GM21526 (cell line): ENCODE measurements around the gene PANK2.
"Not testable (repeated sequence)": the region's sequence is repeated elsewhere in the genome, so short reads cannot be mapped to it uniquely, and the experiment has no call there.

Source experiments
- ATAC-seq: cut with Tn5 transposase; IDR thresholded peaks from one replicate; pipeline ENCODE4 v1.9.1; 2021; ENCODE audit warnings: moderate library complexity; ENCODE audit not compliant: unreplicated experiment, low FRiP score

PANK2 gene

DNA sequence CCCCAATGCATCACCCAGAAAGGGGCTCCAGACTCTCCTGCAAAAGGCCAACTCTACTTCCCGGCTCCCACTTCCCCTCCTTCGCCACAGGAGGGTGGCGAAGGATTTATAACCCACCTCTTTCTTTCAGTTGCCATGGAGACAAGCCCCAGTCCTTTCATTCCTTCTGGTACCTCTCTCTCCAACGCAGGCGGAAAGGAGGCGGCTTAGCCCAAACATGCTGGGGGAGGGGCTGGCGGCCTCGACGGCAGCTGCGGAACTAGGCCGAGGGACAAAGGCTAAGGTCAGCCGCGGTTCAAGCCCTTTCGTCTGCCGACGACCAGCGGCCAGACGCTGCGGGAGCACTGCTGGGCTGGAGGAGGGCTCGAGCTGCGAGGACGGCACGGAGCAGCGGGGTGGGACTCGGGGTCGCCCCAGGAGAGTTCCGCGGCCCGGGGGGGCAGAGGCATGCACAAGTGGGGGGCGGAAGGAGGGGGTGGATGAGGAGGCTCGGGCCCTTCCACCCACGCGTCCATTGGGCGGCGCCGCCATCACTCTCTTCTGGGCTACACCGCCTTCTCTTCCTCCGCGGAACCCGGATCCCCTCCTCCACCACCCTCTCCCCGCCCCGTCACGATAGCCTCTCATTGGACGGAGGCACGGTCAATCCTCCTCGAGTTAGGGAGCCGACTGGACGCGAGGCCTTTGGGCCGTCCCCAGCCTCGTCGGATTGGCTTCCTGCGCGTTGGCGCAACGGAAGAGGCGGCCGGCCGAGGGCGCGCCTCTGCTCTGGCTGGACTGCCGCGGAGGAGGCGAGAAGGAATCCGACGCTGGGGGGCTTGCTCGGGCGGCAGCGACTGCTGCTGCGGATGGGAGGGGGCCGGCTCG lies at the start of gene PANK2:
Gene PANK2, plus strand, starts transcription at position 766 of the 867 bp plus-strand sequence.
- ATAC-seq = peak; percentile 90

DNA sequence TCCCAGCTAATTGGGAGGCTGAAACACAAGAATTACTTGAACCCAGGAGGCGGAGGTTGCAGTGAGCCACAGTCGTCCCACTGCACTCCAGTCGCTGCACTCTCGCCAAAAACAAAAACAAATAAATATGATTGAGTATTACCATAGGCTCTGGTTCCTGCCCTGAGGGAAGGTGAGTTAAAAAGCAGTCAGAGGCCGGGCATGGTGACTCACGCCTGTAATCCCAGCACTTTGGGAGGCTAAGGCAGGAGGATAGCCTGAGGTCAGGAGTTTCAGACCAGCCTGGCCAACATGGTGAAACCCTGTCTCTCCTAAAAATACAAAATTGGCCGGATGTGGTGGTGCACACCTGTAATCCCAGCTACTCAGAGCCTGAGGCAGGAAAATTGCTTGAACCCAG lies 49.0 kb upstream of the PANK2 start:
- not testable (repeated sequence) for ATAC-seq

DNA sequence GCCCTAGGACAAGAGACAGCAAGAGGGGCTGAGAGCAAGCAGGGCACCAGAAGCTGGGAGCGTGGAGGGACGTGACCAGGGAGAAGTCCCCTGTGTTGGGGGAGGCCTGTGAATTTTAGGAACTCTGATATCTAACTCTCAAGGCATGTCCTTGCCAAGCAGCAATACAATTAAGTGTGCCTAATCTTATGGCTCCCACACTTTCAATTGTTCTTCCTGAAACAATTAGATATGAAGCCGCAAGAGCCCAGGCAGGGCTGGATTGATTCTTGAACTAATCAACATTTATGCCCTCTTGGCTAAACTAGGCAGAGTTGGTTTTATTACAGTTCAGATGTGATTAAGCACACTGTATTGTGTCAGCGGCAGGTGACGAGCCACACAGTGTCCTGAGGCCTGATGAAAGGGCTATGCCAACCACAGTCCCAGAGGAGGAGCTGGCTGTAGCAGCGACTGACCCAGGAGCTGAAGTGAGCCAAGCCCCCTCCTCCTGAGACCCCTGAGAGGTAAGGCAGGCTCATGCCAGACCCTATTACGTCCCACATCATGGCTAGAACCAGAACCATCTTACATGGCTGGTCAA lies 46.7 kb upstream of the PANK2 start:
- no peak for ATAC-seq

DNA sequence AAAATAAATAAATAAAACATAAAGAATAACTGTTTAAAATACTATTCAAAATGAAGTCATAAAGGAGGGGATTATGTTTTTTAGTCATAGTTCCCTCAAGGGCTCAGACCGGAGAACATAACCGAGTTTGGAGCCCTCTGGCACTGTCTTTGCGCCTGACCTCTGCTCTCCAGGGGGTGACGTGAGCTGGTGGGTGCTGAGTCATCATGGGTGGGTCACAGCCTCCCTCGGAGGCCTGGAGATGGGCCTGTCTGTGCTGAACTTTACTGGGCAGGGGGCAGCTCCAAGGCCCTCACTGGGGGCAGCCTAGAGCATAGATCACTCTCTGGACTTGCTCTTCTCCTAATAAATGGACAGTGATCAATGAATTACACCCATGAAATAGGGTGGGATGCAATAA lies 45.7 kb upstream of the PANK2 start:
- no peak for ATAC-seq

DNA sequence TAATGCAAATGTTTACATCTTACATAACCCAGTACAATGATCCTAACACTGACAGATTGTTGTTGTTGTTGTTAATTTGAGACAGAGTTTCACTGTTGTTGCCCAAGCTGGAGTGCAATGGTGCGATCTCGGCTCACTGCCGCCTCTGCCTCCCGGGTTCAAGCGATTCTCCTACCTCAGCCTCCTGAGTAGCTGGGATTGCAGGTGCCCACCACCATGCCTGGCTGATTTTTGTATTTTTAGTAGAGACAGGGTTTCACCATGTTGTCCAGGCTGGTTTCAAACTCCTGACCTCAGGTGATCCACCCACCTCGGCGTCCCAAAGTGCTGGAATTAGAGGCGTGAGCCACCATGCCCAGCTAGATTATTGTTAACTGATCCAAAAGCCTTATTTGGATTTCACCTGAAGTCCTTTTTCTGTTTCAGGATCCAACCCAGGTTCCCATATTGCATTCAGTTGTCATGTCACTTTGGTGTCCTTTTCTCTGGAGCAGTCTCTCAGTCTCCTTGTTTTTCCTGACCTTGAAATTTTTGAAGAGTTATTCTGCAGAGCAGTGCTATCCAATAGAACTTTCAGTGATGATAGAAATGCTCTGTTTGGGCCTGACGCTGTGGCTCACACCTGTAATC lies 45.1 kb upstream of the PANK2 start:
- not testable (repeated sequence) for ATAC-seq

DNA sequence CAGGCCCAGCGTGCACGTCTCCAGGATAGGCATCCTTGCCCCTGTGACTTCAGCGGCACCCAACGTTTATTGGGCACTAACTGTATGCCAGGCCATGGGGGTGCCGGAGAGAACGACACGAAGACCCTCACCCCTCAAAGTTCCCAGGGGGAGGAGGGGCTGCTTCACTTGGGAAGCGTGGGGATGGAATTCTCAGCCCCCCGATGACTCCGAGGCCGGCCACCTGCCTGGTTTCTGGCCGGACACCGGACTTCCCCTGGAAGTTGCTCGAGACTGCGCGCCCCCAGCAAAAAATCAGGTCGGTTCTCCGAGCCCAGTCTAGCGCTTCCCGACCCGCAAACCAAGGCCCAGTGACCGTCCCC lies 42.8 kb upstream of the PANK2 start:
- no peak for ATAC-seq

DNA sequence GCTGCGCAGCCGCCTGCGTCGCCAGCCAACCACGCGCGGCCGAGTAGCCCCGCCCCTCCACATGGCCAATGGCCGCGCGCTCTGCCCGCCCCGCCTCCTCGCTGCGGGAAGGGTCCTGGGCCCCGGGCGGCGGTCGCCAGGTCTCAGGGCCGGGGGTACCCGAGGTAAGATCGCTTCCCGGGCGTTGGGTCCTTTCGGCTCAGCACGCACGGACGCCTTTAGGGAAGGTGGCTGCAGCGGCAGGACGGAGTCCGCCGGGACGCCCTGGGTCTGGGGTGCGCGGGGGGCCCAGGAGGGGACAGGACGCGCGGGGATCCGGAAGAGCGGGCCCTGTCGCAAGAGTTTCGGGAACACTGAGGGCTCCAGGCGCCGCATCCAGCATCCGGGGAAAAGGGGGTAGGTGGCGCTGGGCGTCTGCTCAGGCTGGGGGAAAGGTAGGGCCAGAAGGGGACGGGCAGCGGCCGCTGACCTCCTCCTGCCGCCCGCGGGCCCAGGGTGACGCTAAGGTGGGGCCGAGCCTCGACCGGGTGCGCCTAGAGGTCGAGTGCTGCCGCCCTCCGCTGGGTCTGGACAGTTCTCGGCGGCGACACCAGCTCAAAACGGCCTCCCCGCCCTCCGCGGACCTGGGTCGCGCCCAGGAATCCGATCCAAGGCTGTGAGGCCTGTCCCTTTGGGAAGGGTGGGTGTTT lies 42.3 kb upstream of the PANK2 start, which contains the start of gene MAVS:
Gene MAVS, plus strand, starts transcription at position 95 of the 689 bp plus-strand sequence. CDS start 7,791 bp downstream, outside the sequence.
- peak; percentile 82 for ATAC-seq

DNA sequence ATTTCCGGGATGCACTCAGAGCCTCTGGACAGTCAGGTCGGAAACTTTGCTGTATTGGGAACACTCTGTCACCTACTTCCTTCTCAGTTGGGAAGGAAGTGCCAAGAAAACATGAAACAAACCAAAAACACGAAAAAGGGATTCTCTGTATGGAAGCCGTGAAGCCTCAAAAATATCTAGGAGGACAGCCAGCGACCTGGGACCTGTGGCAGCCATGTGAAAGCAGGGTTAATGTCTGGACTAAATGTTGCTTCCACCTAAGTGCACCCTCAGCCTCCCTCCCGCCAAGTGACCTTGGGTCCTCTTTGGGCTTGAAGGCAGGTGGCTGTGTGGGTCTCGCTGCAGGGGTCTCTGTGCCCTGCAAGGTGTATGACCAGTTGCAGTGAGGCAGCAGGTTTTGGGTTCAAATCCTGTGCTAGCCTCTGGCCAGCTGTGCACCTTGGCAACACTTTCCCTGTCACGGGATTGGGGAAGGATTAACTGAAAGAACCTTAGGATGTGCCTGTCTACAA lies 41.7 kb upstream of the PANK2 start:
- ATAC-seq = no peak

DNA sequence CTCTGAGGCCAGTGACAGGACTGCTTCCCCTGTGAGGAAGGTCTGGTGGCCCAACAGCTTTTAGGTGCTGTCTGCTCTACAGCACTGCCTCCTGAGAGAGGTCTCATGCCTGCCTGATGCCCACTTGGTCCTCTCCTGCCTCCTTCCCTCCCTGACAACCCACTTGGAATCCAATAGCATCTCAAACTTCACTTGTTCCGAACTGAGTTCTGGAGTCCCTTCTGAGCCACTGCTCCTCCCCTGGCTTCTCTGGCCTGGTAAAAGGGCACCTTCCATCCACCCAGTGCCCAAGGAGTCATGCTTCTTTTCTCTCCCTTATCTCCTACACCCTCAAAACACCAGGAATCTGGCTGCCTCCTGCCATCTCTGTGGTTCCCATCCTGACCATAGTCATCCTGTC lies 40.6 kb upstream of the PANK2 start:
- ATAC-seq = no peak

DNA sequence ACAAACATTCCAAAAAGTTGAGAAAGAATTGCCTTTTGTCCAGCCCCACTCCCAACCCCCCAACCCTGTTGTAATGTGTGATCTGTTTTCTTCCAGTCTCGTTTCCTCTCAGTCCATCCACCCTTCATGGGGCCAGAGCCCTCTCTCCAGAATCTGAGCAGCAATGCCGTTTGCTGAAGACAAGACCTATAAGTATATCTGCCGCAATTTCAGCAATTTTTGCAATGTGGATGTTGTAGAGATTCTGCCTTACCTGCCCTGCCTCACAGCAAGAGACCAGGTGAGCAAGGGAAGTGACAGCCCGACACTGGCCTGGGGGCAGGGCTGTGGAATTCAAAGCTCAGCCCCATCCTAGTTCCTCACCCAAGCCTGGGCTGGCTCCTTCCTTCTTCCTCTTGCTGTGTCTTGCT lies 34.7 kb upstream of the PANK2 start:
- no peak for ATAC-seq

DNA sequence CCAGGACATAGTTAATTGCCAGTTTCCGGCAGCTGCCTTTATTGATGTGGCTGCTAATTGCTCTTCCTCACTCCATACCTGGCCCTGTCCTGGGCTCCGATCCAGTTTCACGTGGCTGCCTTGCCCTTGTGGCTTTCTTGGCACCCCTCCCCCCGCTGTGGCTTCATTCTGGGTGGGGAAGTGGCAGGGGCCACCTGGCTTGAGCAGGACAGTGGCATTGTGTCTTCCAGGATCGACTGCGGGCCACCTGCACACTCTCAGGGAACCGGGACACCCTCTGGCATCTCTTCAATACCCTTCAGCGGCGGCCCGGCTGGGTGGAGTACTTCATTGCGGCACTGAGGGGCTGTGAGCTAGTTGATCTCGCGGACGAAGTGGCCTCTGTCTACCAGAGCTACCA lies 31.8 kb upstream of the PANK2 start:
- no peak for ATAC-seq

DNA sequence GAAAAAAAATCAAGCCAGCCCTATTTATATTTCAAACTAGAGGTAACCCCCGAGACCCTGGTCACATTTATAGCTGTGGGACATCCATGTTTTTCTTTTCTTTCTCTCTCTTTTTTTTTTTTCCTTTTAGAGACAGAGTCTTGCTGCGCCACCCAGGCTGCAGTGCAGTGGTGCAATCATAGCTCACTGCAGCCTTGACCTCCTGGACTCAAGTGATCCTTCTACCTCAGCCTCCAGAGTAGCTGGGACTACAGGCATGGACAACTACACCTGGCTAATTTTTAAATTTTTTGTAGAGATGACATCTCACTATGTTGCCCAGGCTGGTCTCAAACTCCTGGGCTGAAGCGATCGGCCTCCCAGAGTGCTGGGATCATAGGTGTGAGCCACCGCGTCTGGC lies 30.5 kb upstream of the PANK2 start:
- no peak for ATAC-seq

DNA sequence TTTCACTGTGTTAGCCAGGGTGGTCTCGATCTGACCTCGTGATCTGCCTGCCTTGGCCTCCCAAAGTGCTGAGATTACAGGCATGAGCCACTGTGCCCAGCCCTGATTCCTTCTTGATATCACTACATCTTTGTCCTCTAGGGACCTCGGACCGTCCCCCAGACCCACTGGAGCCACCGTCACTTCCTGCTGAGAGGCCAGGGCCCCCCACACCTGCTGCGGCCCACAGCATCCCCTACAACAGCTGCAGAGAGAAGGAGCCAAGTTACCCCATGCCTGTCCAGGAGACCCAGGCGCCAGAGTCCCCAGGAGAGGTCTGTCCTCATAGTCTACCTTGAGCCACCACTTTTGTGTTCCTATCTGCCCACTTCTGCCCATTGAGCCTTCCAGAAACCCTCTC lies 28.0 kb upstream of the PANK2 start:
- ATAC-seq = no peak

DNA sequence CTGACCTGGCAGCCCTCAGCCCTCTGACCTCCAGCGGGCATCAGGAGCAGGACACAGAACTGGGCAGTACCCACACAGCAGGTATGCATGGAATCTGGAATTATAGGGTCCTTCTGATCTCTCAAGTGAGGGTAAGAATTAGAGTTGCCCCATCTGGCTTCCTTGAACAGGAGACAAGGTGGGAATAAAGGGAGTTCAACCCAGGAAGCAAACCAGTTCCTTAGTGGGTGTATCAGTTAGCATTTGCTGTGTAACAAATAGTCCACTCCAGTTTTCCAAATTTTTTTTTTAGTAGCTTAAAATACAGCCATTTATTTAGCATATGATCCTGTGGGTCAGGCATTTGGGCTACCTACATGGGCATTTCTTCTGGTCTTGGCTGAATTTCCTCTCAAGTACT lies 26.9 kb upstream of the PANK2 start:
- no peak for ATAC-seq

DNA sequence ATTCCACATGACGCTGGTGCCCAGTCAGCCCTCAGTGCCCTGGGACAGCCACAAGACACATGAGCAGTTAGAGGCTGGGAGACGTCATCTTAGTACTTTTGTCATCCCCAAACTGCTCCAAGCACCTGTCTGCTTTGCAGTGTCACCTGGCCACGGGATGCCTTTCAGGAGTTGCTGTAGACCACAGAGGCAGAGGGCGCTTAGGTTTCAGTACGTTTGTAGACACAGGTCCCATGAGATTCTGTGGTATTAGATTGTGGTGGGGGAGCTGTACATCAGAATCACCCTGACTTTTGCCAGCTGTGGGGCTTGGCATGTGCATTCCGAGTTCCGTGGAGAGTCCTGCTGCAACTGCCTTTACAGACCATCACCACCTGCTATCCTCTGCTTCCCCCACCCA lies 25.9 kb upstream of the PANK2 start:
- ATAC-seq = no peak

DNA sequence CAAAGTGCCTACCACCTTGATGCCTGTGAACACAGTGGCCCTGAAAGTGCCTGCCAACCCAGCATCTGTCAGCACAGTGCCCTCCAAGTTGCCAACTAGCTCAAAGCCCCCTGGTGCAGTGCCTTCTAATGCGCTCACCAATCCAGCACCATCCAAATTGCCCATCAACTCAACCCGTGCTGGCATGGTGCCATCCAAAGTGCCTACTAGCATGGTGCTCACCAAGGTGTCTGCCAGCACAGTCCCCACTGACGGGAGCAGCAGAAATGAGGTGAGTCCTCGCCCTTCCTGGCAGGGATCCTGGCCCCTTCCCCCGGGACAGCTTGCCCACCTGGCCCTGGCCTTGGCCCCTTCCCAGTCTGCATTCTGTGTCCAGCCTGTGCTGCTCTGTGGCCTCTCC lies 24.7 kb upstream of the PANK2 start:
- no peak for ATAC-seq

DNA sequence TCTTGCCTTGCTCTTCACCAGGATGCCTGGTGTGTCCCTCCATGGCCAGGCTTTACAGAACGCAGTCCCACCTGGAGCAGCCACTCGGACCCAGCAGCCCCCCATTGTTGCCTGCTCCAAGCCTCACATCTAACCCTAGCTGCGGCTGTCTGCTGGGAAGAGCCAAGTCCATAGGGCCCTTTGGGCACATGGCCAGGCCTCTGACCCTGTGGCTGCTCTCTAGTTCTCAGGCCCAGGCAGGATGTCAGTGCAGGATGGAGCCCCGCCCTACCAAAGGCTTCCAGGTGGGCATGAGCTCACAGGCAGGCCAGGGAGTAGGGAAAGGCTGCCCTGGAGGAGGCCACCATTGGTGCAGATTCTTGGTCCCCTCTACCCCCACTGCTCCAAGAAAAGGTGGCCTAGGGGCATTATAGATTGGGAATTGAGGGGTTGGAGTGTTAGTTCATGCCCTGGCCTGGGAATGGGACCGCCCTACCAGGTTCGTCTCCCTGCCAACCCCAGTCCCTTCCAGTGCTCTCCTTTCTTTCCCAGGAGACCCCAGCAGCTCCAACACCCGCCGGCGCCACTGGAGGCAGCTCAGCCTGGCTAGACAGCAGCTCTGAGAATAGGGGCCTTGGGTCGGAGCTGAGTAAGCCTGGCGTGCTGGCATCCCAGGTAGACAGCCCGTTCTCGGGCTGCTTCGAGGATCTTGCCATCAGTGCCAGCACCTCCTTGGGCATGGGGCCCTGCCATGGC lies 23.9 kb upstream of the PANK2 start:
- ATAC-seq = no peak

DNA sequence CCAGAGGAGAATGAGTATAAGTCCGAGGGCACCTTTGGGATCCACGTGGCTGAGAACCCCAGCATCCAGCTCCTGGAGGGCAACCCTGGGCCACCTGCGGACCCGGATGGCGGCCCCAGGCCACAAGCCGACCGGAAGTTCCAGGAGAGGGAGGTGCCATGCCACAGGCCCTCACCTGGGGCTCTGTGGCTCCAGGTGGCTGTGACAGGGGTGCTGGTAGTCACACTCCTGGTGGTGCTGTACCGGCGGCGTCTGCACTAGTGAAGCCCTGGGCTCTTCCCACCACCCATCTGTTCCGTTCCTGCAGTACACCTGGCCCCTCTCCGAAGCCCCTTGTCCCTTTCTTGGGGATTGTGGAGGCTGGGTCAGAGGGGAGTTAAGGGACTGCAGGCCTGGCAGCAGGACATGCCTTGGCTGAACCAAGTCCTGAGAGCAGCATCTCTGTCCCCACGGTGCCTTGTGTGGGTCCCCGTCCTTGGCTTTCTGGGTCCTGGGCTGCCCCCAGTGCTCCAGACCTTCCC lies 23.2 kb upstream of the PANK2 start:
- ATAC-seq = no peak

DNA sequence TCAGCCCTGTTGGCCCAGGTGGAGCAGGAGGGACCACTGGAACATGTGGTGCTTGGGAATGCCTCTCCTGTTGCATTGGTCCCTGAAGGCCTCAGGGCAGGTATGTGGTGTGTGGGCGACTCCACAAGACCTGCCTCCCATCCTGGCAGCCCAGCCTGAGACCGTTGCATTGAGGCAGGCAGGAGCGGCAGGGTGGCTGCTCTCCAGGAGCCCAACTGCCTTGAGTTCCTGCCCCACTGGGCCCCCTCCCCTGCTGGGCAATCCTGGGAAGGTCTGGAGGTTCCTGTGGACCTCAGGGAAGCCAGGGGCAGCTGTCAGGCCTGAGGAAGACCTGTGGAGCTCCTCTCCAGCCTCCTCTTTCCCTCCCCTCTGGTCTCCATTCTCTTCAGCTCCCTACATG lies 22.7 kb upstream of the PANK2 start:
- no peak for ATAC-seq

DNA sequence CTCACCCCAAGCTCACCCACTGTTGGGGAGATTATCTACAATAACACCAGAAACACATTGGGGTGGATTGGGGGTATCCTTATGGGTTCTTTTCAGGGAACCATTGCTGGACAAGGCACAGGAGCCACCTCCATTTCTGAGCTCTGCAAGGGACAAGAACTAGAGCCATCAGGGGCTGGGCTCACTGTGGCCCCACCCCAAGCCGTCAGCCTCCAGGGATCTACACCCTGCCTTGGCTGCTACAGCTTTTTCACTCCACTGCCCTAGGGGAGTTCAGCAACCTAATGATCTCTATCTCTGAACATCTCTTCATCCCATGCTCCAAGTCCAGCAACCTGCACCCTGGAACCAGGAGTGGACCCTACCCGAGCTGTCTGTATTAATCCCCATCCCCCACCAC lies 21.4 kb upstream of the PANK2 start:
- no peak for ATAC-seq
